ENCODE data around the gene ITPKA.
A peak's percentile ranks its signal among the peaks of the same experiment; 100 is the strongest.

ITPKA gene

DNA sequence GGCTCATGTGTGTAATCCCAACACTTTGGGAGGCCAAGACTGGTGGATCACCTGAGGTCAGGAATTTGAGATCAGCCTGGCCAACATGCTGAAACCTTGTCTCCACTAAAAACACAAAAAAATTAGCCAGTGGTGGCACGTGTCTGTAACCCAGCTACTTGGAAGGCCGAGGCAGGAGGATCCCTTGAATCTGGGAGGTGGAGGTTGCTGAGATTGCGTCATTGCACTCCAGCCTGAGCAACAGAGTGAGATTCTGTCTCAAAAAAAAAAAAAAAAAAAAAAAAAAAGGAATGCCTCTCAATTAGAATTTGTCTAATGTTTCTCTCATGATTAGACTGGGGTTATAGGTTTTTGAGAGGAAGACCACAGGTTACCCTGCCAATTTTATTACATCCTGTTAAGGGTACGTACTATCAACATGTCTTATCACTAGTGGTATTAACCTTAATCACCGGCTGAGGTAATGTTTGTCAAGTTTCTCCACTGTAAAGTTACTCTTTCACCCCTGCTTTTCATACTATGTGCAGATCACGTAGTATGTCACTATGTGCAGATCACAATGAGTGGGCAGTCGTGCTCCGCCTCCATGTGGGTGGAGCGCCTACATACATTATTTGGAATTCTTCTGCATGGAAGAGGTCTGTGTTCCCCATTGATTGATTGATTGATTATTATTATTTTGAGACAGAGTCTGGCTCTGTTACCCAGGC is 56.5 kb downstream of the ITPKA start:
- 0 out of 2 replicates have a peak, but pooled peaks have one; percentile 28 for TF ChIP-seq Cebpa-rat (IDR thresholded peaks at IDR 0.05)
- no peaks in the 10 kb centered on the region for H3K4me1 ChIP-seq
- no peaks in the 10 kb centered on the region for H3K27me3 ChIP-seq
- H3K4me3 ChIP-seq: no peak overlapping the region
- no peak overlapping the region for H3K9ac ChIP-seq
- H3K4me2 ChIP-seq: no peak overlapping the region
- no peaks in the 10 kb centered on the region for H4K20me1 ChIP-seq
- no peak overlapping the region for H3K27ac ChIP-seq
- no peaks in the 10 kb centered on the region for H3K9me3 ChIP-seq
- no peaks in the 10 kb centered on the region for H3K36me3 ChIP-seq

Data from BLaER1 (cell line).